ENCODE measurements around the gene CLEC2D.

- no peak for TF ChIP-seq POLR2A (IDR thresholded peaks at IDR 0.05; ENCODE audit: low read length)
- no peak for TF ChIP-seq GATA1 (IDR thresholded peaks at IDR 0.05; ENCODE audit: low read depth, low read length)
These were observed 33.2 kb upstream of the CLEC2D start for GRCh38 chr12:9636150-9636850.

Data from erythroblast (primary cell).